Activated T-cell treated with anti-CD3 and anti-CD28 coated beads, Interleukin-2, amount 50 U/mL, for 48 hours (primary cell): ENCODE measurements around the gene DLGAP1.

Experiments
- DNase-seq, 2 experiments: peaks; one replicate each; pipeline ENCODE4 v3.0.0-alpha.2; 2020

Gene DLGAP1

DNA sequence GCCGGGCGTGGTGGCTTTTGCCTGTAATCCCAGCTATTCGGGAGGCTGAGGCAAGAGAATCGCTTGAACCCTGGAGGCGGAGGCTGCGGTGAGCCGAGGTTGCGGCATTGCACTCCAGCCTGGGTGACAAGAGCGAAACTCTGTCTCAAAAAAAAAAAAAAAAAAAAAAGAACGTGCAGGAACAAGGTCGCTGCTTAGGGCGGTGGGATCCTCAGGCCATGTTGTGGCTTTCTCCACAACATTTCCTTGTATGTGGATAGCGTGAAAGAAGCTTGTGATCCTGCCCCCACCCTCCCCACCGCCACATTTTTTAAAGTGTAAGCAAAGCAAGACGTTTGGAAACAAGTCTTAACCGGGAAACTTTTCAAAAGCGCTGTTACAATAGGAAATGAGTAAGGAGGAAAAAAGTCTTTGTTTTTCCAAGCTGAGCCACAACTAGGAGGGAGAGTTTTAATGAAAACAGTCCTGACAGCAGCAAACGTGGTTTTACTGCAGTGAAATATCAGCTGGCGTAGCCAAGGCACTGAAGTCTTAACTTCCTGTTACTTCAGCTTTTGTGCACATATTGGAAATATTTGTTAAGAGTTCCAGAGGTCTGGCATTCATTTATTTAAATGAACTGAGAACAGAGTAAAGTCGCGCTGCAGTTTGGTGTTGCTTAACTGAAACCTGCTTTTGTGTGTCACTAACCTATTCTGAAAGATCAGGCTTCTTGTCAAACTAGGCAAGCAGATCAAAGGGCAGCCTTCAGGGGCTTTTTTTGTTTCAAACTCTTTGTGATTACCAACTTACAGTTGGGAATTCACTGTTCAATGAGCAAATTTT lies 1001.4 kb downstream of the DLGAP1 start:
- DNase-seq, result peak; percentile 36 to 56

DNA sequence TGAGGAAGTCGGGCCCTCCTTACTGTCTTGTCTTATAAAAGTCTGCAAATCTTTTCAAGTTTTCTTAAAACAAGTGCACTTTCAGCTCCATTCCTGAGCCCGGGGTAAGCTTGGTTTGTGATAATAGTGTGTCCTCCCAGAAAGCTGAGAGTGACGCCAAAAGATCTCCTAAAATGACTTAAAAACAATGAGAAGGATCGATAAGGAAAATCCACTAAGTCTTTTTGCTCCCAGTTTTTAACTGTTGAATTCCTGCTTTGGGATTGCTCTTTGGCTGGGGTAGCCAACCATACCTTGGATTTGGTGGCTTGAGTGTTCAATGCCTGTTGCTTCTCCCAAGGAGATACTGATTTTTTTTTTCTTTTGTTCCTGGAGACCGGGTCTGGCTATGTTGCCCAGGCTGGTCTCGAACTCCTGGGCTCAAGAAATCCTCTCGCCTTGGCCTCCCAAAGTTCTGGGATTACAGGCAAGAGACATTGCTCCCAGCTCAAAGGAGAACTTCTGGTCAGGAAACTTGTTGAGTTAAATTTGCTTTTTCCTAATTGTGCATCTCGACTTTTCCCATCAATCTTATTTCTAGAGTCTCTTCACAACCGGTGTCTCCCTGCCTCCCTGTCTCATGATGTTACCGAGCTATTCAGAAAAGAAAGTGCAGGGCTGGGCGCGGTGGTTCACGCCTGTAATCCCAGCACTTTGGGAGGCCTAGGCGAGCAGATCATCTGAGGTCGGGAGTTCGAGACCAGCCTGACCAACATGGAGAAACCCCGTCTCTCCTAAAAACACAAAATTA lies 1002.2 kb downstream of the DLGAP1 start:
- no peak for DNase-seq

DNA sequence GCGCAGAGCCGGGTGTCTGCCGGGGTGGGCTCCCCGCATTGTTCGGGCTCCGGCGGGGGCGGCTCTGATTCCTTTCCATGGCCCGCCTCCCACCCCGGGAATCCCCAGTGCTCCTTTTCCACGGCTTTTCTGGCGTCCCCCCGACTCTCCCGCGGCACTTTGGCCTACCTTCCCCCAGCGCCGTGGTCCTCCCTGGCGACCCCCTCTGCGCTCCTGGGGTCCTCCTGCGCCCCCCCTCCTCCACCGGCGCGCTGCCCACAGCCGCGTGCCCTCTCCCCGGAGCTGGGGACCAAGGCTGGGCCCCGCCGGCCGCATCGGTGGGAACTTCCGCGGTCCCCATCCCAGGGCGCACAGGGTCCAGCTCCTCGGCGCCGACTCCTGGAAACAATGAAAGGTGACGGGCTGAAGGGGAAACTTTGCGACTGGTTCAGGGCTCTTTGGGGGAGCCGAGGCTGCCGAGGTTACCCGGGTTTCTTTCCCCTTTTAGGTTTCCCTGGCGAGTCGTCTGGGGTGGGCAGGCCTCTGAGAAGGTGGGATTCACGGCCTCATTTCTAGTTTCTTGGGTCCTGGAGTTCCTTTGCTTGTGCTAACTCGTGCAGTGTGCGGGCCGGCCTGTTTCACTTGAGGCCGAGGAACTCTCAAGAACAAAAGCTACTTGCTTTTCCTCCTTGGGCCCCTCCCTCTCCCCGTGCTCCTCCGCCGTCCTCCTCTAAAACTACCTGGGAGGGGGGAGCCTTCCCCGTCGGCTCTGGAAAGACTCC lies 1002.9 kb downstream of the DLGAP1 start:
- DNase-seq, result peak; percentile 63 to 65

DNA sequence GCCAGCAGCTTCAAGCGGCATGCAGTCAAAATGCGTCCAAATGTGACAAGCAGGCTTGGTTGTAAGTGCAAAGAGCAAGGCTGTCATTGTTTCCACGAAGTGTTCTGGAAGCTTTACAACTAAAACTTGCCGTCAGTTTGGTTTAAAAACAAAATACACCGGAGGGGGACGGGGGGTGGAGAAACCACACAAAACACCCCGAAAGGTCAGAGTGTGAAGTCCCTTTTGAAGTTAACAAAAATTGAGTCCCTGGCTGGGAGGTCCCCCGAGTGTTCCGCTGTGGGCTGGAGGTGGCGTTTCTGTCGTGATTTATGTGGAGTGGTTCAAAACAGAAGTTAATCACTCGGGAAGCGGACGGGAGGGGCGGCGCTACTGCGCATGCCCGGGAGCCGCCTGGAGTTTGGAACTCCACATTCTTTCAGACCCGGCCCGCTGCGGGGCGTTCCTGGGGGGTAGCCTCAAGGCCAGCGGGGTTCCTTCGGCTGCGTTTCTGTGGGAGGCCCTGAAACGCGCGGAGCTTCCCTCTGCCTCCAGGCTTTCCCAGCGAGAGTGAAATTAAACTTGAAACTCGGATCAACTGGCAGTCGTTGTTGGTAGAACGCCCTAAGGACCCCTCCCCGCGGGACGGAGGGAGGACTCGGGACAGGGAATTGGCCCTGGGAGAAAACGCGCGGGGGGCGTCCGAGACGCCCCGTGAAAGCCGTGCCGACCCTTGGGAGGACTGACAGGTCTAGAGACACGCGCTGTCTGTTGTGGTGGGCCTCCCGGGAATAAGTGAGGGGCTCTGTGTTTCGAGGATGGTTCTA lies 1003.7 kb downstream of the DLGAP1 start:
- peak; percentile 92 for DNase-seq

- no peak for DNase-seq
Observed at GRCh38 chr18:3450799-3451182, 1004.3 kb downstream of the DLGAP1 start.

GRCh38 chr18:3450012-3450798 lies 1004.9 kb downstream of the DLGAP1 start, which contains the start of gene TGIF1:
Gene TGIF1 (plus strand): TSS chr18:3450172. CDS start chr18:3450490, 318 bp downstream.
- DNase-seq, result peak; percentile 74 to 75

DNA sequence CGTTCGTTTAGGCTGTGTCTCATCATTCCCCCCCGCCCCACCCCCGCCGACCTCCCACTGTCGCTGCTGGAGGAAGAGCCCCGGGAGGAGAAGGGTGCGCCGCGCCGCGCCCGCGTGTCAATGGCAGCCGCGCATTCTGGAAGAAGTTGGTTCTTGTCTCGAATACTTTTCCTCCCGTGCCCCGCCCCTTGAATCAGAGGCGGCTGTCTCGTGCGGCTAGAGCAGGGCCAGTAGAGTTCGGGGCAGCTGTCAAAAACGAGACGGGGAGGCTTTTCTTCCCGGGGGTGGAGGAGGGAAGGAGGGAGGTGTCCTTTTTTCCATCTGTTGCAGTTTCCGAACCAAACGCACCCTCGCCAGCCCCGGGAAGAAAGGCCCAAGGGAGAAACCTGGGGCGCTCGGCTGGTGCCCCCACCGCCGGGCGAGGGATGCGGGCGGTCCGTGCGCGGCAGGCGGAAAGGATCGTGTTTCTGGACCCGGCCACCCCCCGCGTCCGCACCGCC lies 1005.5 kb downstream of the DLGAP1 start:
- peak; percentile 86 to 87 for DNase-seq

DNA sequence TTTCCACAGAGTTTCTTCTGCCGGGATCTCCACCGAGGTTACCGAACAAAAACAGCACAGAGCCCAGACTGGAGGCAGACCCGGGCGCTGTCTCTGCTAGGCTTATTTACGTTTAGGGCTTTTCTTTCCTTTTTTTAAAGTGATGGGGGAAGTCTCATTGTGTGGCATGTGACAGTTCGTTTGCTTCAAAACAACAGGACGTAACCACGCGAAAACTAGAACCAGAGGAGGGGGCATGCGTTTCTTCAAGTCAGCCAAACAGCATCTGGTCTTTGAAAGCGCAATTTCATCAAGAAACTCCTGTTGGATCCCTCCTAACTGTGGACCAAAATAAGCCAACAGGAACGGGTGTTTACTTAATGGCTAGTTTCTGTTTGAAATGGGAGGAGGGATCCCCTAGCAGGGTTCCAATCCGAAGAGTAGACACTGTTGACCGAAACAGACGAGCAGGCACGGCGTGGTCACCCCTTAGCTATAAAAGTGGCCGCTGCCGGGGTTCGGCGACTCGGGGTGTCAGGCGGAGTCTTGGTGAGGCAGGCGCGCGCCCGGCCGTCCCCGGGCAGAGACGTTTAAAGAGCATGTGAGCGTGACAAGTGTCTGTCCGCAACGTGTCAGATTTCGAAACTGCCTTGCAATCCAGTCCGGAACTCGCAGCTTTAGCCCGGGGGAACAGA lies 1006.1 kb downstream of the DLGAP1 start:
- DNase-seq, result peak; percentile 65 to 68

GRCh38 chr18:3447895-3448837 lies 1006.9 kb downstream of the DLGAP1 start:
- DNase-seq, result peak; percentile 87 to 92

DNA sequence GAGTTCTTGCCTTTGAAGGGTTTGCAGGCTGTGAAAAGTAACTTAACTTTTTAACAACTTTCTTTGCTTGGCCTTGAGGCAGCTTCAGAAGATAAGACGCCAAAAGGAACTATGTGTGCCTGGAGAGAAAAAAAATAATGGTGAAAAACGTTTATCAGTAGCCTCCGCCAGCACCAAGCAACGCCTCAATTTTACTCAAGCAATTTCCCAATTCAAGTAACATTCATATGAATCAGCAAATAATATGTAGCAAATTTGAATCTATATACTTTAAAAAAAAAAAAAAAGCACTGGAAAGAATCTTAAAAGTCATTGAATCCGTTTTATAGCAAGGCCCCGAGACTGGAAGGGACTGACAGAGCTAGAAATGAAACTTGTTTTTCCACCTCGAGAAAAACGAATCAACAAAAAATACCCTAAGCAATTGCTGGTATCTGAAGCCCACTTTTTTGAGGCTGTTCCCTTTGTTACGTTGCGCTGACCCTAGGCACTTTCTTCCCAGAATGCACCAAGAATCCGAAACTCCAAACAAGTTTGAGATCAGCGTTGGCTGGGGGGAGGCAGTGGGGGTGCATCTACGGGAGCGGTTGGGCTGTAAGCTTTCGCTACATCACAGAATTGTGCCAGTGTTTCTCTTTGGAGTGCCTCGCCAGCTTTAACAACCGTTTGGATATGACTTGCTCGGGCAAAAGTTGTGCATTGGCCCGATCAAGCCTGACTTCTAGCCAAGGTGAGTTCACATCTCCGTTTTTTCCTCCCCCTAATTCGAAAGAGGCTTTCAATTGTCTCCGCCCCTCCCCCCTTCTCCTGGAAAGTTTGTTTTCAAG lies 1007.8 kb downstream of the DLGAP1 start:
- no peak for DNase-seq
